NCI-H2227 treated with DMSO at 0.1 percent for 48 hours (cell line): Measurements from ENCODE around the gene MIGA2.

ENCODE experiments used
- DNase-seq: peaks from one replicate; lab custom pipeline; 2025; lab: John Stamatoyannopoulos, UW

The MIGA2 gene

DNA sequence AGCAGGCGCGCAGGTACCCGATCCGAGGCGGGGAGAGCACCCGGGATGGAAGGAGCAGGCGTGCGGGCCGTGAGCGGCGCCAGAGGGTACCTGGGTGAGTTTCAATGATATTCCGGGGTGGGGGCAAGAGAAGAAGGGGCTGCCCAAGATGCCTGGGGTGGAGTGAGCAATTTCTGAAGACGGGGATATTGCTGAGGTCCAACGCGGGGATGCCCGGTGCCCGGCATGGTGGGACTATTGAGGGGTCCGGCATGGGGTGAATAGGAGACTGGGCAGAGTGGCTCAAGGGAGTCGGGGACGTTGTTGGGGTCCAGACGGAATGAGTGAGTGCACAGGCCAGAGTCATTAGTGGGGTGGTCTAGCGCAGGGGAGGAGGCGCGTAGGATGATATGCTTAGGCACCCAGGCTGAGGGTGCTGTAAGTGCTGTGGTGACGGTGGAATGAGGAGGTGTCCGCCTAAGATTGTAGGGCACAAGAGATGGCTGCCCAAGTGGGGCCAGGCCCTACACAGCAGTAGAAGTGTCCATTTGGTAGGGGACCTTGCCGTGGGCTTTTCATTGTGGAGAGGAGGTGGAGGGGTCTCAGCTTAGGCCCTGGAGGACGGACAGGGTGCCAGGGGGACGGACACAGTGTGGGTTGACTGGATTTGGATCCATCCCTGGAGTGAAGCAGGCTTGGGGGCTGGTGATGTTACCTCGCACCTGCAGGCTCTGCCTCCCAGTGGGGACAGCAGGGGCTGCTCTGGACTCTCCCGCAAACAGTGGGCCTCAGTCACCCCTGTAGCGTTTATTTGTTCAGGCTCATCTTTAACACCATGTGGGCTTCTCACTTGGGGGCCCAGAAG is 719 bp downstream of the MIGA2 start:
- no peak for DNase-seq

DNA sequence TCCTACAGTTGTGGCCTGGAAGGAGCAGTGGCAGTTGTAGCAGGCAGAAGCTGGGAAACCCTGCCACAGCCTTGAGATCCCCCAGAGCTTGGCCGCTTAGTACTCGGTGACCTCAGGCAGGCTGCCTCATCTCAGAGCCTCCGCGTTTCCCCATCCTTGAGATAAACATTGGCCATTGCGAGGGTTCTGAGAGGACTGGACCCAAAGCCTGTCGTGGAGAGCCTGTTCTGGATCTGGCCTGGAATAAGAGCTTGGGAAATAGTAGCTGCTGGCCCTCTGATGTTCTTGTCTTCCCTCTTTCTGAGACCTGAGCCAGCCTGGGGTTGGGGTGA is 1.3 kb downstream of the MIGA2 start:
- no peak for DNase-seq

DNA sequence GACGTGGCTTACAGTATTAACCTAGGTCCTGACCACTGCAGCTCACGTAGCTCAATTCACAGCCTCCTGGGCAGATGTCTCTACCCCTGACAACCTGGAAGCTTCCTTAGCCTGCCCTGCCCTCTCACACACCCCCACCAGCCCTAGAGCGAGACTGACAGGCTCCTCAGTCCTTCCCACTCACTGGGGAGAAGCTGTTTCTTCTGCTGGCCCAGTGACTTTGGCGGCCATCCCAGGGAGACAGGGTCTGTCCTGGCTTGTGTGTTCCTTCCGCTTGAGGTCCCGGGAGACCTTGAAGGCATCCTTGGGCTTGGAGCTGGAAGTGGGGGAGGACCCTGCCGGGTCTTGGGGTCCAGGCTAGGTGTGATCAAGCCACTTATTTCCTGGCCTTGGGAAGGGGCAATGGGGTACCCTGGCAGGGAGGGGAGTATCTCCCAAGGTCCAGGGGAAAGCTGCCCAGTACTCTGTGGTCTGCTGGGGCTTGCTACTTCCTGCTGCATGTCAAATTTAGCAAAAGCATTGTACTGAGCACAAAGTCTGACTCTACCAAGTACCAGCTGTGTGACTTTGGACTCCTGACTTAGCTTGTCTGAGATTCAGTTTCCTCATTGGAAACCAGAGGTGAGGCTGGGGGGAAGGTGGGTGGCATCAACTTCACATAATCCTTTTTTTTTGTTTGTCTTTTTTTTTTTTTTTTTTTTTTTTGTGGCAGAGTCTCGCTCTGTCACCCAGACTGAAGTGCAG is 1.9 kb downstream of the MIGA2 start:
- DNase-seq, result no peak

DNA sequence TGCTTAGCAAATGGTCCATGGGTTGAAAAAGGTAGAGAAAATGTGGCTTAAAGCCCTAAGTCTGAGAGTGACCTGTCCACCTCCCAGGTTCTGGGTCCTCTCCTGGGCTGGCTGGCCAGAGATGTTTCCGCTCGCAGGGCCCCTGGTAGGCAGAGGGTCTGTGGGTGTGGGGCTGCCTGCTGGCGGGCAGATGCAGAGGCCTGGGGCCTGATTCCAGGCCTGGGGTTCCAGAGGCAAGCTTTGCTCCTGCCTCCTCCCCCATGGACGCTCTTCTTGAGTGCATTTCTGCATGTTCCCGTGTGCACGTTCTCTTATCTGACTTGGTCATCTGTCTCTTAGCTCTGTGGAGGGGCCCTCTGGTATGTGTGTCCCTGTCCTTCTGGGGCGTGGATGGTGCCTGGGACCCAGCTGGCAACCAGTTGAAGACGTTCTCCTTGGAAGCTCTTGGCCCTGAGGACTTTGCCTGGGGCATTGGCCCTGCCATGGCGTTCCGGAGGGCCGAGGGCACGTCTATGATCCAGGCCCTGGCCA is 3.8 kb downstream of the MIGA2 start:
- DNase-seq, result no peak

DNA sequence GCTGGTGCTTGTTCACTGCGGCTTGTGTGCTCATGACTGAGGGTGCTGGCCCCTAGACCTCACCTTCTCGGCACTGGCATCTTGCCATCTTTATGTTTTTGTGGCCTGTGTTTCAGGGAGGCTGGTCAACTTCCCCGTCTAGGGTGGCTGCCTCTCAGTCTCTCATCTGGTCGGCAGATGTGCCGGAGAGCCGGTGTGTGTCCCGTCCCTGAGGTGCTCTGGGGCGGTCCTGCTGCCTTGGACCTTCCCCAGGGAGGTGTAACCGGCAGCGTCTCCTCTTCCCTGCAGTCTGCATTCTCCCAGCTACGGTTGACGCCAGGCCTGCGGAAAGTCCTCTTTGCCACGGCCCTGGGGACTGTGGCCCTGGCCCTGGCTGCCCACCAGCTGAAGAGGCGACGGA is 5.6 kb downstream of the MIGA2 start:
- DNase-seq, result no peak

DNA sequence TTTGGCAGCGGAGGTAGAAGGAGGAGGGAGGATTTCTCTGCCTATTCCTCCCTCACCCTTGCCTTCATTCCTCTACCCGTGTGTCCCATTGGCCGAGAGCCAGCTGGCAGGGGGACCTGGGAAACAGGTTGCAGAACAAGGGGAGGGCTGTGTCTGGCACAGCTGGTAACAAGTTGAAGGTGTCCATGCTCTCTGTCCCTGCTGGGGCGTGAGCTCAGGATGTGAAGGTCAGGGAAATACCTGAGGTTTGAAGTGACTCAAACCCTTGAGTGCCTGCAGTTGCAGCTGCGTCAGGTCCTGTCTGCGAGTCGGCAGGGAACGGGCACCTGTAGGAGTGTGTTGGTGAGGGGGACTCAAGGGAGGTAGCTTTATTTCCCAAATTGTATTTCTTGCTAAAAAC is 16.2 kb downstream of the MIGA2 start:
- no peak for DNase-seq

DNA sequence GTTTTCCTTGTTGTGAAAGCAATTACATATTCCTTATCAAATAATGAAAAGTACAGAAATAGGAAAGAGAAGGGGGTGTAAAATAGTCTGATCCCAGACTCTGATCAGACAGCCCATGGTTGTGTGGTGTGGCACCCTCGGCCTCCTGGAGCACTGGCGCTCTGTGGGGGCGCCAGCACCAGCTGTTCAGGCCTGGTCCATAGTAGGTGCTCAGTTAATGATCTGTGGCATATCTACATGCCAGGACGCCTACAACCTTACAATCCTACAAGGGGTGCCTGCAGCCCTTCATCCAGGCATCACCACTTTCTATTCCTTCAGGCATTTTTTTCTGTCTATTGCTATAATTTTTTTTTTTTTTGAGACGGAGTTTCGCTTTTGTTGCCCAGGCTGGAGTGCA is 16.6 kb downstream of the MIGA2 start:
- DNase-seq, result no peak

DNA sequence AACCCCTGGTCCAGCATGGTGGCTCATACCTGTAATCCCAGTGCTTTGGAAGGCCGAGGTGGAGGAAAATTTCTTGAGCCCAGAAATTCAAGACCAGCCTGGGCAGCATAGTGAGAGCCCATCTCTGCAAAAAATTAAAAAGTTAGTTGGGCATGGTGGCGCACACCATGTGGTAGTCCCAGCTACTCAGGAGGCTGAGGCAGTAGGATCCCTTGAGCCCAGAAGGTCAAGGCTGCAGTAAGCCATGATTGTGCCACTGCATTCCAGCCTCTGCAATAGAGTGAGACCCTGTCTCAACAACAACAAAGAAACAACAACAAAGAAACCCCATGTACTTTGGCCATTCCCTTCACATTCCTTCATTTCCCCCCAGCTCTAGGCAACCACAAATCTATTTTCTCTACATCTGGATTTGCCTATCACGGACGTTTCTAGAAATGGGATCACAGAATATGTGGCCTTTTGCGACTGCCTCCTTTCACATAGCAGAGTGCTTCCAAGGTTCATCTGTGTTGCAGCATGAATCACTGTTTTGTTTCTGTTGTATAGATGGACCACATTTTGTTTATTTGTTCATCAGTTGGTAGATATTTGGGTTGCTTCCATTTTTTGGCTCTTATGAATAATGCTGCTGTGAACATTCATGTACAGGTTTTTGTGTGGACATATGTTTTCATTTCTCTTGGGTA is 17.9 kb downstream of the MIGA2 start:
- no peak for DNase-seq

DNA sequence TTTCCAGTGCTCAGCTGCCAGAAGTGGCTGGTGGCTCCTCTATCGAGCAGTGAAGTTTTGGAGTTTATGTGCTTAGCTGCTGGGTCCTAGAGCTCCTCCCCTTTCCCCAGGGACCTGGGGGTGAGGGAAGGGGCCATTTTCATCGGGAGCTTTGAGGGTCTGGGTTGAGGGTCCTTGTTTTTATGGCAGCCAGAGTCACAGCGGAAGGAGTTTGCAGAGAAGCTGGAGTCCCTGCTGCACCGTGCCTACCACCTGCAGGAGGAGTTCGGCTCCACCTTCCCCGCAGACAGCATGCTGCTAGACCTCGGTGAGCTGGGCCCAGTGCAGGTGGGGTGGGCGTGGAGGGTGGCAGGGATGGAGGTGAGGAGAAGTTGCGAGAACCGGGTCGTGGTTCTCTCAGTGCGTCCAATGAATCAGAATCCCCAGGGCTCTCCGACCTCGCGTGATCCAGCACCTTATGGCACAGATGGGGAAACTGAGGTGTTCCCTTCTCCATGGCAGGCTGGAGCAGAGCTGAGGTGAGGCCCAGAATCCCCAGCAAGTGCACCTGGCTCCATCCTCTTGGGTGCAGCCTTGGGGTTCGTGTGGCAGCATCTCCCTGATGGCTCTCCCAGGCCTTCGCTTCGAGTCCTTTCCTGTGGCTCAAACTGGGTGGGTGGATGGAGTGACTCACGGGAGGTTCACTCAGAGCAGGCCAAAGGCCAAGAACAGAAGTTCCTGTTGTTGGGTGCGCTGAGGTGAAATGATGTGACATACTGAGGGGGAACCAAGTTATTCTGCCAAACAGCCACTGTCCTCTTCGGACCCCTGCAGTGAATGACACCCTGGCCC is 22.8 kb downstream of the MIGA2 start:
- no peak for DNase-seq

DNA sequence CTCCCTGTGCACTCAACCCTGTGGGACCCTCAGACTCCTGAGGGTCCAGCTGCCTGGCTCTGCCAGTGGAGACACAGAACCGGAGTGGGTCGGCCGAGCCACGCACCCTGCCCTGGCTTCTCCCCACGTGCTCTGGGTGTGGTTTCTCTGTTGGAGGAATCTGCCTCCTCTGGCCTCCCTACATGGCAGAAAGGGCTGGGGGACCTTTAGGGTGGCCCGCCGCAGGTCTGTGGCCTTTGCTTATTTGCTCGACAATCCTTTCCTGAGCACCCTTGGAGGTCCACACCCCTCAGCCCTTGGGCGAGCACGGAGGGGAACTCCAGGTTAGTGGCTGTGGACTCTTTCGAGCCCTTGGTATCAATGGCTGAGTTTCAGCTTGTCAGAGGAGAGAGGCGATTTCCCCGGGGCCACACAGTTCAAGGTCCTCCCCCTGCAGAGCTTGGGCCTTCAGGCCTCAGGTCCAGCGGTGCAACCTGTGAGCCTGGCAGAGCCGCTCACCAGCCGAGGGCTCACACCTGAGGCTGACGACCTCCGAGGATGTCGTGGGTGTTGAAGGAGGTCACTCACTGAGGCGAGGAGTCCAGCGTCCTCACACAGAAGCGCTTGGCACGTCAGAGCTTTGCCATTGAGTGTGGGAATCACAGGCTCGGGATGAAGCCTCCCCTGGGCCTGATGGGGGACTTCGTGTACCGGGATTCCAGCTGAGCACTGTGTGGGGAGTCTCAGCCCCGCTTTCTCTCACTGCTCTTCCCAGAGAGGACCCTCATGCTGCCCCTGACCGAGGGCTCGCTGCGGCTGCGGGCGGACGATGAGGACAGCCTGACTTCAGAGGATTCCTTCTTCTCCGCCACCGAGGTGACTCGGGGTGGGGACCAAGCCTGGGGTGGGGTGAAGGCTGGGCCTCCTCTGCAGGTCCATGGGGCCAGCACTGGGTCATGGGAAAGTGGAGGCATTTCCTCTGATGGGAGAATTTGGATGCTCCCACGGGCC is 23.7 kb downstream of the MIGA2 start:
- DNase-seq, result no peak

DNA sequence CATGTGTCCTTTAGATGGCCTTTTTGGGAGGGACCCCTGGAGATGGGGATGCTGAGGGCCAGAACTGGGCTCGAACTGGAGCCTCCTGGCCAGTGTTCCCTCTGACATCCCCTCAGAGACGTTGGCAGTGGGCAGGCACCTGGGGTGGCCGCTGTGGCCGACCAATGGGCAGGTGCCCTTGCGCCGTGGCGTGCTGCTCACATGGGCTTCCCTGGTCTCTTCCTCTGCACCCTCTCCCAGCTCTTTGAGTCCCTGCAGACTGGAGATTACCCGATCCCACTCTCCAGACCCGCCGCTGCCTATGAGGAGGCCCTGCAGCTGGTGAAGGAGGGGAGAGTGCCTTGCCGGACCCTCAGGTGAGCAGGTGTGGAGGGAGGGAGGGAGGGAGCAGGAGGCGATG is 24.6 kb downstream of the MIGA2 start:
- no peak for DNase-seq

DNA sequence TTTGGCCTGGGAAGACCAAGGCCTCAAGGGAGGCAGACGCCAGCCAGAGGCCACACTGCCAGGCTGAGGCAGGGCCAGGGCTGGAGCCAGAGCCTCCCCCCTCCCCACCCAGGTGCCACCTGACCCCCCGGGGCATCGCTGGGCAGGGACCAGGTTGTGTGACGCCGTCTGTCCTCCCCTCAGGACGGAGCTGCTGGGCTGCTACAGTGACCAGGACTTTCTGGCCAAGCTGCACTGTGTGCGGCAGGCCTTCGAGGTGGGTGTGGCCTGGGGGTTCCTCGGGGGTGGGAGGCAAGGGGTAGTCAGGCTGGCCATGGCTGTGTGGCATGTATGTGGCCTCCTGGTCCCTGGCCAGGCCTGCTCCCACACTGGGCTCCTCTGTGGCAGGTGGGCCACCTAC is 26.6 kb downstream of the MIGA2 start:
- no peak for DNase-seq

DNA sequence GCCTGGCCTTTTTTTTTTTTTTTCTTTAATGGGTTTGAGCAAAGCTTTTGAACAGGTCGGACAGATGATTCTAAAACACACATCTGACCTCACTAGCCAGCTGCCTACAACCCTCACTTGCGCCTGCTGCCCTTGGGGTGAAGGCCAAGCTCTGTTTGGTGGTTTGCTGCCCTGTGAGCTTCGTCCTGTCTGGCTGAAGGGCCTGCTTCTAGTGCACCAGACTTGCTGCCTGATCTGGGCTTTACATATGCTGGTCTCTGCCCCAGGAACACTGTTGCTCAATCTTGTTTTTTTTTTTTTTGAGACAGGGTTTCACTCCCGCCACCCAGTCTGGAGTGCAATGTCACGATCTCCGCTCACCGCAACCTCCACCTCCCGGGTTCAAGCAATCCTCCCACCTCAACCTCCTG is 28.1 kb downstream of the MIGA2 start:
- no peak for DNase-seq

DNA sequence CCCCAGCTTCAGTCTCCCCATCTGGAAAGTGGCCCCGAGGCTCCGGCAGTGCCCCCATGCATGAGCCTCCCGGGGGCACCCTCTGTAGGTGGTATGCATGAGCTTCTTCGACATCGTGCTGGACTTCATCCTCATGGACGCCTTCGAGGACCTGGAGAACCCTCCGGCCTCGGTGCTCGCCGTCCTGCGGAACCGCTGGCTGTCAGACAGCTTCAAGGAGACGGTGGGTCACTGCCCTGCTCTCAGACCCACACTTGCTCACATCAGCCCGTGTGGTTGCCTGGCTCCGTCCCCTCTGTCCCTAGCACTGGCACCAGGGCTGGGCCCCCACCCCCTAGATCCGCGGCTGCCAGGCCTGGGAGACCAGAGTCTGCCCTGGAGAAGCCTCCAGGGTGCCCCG is 31.7 kb downstream of the MIGA2 start:
- no peak for DNase-seq

DNA sequence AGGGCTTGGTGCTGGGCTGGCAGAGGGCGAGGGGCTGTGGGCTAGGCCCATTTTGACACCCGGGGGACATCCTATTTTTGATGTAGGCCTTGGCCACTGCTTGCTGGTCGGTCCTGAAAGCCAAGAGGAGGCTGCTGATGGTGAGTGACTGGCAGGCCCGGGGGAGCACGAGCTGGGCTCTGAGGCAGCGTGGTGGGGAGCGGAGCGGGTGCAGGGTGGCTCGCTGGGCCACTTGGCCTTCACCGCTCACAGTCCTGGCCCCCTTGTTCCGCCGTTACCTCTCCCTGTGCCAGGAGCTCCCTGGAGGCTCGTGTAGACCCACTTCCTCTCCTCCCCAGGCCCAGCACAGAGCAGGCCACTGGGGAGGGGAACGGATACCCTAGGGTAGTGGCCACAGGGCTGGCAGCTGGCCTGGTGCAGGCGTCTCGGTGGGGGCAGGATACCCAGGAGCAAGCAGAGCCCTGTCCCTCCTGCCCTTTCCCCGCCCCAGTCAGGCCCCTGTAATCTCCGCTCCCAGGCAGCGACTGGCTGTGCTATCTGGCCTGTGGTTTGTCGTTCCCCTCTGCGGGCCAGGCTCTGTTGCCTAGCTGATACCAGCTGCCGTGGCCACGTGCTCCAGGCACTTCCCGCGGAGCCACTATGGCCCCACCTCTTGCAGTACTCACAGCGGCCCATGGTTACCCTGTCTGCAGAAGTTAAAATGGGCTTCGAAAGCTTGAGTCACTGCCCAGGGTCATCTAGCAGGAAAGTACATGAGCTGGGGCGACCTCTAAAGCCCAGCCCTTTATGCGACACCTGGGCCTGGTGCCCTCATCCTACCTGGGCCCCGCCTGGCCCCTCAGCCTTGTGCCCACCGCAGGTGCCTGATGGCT is 32.8 kb downstream of the MIGA2 start:
- DNase-seq, result no peak

DNA sequence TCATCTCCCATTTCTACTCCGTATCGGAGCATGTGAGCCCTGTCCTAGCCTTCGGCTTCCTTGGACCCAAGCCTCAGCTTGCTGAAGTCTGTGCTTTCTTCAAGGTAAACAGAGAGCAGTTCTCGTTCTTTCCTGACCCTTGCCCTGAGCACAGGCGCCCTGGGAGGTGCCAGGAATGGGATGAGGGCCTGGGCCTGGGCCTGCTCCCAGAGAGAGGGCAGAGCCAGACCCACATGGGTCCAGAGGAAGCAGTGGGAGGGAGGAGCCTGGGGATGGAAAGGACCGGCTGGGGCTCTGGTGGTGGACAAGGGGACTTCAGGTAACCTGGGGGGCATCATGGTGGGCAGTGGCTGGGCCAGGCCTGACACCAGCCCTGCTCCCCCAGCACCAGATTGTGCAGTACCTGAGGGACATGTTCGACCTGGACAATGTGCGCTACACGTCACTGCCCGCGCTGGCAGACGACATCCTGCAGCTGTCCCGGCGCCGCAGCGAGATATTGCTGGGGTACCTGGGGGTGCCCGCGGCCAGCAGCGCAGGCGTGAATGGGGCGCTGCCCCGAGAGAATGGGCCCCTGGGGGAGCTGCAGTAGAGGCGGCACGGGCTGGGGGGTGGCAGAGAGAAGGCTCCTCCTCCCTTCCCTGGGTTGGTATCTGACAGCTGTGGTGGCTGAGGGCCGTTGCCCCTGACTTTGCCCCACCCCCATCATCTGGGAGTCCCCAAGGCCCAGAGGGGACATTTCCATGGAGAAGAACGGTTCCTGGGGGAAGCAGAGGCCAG is 33.6 kb downstream of the MIGA2 start:
- no peak for DNase-seq

DNA sequence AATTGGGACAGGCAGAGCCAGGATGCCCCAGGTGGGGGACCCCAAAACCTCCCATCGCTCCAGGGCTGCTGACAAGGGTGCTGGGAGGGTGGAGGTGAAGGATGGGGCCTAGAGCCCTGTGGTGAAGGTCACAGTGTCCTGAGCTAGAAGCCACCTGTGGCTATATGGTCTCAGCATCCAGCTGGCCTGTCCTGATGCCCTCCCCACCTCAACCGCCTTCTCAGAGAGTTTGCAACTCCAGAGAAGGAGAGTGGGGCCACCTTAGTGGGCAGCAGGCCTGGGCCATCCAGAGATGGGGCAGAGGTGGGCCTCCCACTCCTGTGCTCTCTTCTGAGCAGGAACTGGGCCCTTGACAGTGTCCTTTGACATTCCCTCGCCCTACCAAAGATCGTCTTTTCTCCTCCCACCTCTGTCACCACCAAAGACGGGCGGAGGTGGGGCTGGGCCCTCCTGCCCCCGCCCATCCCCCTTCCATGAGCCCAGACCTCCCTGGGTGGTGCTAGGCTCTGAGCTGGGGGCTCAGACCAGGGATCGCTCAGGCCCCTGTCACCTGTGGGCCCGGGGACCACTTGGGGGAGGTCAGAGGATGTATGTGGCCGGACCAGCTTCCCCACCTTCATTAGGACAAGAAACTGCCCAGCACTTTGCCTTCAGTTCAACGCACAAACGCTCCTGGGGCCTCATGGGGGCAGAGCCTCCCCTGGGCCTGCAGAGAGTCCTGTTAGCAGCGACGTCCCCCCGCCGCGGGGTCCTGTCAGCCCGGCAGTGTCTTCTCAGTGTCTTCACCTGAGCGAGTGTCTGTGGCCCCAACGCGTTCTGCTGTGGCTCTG is 34.5 kb downstream of the MIGA2 start:
- no peak for DNase-seq

DNA sequence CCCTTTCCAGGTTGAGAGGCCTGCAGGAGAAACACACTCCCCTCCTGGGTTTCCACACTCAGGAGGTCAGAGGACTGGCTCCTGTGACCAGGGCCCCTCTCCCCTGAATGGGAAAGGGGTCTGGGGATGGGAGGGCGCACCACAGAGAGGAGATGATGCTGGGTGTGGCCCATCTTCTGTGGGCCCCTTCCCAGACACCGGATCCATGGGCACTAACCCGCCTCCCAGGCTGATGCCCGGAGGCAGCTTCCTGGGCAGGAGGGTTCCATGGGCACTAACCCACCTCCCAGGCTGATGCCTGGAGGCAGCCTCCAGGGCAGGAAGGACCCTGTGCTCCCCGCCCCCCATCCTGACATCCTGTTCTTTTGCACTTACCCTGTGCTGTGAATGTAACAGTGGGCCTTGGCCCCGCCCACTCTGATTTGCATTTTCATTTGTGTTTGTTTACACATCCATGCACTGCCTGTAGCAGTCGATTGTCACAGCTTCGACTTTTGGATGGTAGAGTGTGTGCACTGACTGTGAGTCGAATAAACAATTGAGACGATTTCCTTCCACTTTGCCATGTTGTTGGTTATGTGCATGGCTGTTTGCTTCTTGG is 35.2 kb downstream of the MIGA2 start:
- no peak for DNase-seq
